GM18502 (cell line): ENCODE data around the gene HMGCL.
"Not testable (repeated sequence)": the region's sequence is repeated elsewhere in the genome, so short reads cannot be mapped to it uniquely, and the experiment has no call there.

Experiments used
- ATAC-seq: cut with Tn5 transposase; IDR thresholded peaks from one replicate; pipeline ENCODE4 v1.9.1; 2021; ENCODE audit warnings: mild to moderate bottlenecking; ENCODE audit not compliant: unreplicated experiment, poor library complexity

HMGCL gene

DNA sequence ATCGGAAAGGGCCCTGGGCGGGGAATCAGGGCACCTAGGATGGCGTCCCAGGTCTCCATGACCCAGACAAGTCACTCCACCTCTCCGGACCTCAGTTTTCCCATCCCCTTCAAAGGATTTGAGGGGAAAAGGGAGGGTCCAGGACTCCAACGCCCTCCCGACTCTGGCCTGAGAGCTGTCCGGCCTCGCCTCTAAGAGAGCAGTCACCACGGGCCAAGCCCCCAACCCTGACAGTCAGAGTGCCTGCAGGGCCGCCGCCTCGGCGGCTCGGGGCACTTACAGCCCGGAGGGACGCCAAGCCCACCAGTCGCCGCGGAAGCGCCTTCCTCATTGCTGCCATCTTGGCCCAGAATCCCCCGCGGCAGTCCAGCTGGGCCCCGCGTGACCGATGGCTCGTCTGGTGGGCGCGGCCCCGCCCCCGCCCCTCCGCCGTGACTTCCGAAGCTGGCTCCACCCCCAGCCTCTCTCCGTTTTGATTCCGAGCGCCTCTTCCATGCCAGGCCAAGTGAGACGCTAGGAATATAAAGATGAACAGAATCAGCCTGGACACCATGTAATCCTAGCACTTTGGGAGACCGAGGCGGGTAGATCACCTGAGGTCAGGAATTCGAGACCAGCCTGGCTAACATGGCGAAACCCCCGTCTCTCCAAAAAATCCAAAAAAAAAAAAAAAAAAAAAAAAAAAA lies at the start of gene HMGCL:
Gene HMGCL (minus strand): TSS at position 354 of the 686 bp plus-strand sequence. CDS start 14 bp downstream, at position 340.
- peak; percentile 79 for ATAC-seq

- no peak for ATAC-seq
These were observed 47.2 kb upstream of the HMGCL start for GRCh38 chr1:23872421-23872820.

DNA sequence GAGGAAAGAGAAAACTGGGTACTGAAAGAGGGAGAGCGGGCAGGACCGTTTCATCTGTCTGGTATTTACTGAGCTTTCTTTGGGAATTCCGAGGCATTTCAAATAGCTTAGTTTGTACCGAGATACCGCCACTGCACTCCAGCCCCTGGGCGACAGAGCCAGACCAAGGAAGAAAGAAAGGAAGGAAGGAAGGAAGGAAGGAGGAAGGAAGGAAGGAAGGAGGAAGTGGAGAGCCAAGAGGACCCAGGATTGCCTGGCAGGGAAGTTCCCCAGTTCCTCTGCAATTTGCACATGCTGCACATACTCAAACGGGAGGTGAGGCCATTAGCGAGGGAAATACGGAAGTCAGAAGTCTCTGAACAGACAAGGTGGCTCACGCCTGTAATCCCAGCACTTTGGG lies 43.8 kb upstream of the HMGCL start:
- no peak for ATAC-seq

GRCh38 chr1:23868557-23869016 lies 43.4 kb upstream of the HMGCL start:
- no peak for ATAC-seq

GRCh38 chr1:23867895-23868556 lies 42.8 kb upstream of the HMGCL start, which contains the start of gene FUCA1:
FUCA1 (minus strand) TSS chr1:23868290; CDS start chr1:23868286, 4 bp downstream.
- peak; percentile 89 for ATAC-seq

- no peak for ATAC-seq
These were observed 42.3 kb upstream of the HMGCL start for GRCh38 chr1:23867542-23867894.

GRCh38 chr1:23865543-23865930 lies 40.3 kb upstream of the HMGCL start:
- ATAC-seq, result no peak

DNA sequence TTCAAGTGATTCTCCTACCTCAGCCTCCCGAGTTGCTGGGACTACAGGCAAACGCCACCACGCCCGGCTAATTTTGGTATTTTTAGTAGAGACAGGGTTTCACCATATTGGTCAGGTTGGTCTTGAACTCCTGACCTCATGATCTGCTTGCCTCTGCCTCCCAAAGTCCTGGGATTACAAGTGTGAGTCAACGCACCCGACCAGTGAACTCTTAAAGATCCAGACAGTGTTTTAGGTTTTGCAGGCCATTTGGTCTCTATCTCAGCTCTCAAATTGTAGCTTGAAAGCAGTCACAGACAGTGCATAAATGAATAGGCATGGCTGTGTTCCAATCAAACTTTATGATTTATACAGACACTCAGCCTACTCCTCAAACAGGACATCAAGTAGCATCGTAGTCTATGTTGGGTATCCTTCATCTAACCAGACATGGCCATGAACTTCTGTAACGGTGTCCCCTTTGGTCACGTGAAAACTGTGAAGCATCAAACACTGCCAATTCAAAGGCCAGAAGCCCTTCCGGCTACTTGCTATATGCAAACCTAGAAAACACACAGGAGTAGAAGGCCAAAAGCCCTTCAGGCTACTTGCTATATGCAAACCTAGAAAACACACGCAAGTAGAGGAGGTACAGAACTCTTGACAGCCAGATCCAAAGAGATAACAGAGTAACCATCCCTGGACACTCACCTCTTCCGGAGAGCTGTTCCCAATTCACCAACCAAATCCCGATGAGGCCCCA lies 39.7 kb upstream of the HMGCL start:
- ATAC-seq, result no peak

GRCh38 chr1:23862640-23863039 lies 37.4 kb upstream of the HMGCL start:
- no peak for ATAC-seq

DNA sequence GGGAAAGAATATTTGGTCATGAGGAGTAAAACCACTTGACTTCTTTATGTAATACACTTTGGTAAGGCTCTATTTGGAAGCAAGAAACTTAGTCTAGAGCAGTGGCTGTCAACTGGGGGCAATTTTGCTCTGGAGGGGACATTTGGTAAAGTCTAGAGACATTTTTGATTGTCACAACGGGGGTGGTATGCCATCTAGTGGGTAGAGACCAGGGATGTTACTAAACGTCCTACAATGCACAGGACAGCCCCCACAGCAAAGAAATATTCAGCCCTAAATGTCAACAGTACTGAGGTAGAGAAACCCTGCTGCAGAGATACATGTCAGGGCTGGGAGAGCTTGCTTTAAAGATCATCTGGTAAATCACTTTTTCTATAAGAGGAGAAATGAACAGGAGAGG lies 29.3 kb upstream of the HMGCL start:
- no peak for ATAC-seq

DNA sequence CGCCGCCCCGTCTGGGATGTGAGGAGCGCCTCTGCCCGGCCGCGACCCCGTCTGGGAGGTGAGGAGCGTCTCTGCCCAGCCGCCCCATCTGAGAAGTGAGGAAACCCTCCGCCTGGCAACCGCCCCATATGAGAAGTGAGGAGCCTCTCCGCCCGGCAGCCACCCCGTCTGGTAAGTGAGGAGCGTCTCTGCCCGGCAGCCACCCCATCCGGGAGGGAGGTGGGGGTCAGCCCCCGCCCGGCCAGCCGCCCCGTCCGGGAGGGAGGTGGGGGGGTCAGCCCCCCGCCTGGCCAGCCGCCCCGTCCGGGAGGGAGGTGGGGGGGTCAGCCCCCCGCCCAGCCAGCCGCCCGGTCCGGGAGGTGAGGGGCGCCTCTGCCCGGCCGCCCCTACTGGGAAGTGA lies 27.9 kb upstream of the HMGCL start:
- ATAC-seq, result not testable (repeated sequence)

DNA sequence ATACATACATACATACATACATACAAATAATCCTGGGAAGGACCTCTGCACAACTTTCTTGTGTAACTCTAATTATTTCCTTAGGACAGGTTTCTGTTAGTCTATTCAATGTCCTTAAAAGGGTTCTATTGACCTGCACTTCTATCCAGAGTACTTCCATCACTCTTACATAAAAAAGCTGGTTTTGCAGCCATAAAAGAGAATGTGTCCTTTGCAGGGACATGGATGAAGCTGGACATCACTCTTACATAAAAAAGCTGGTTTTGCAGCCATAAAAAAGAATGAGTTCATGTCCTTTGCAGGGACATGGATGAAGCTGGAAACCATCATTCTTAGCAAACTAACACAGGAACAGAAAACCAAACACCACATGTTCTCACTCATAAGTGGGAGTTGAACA lies 26.2 kb upstream of the HMGCL start:
- not testable (repeated sequence) for ATAC-seq

- no peak for ATAC-seq
These were observed 23.7 kb upstream of the HMGCL start for GRCh38 chr1:23848673-23849616.

DNA sequence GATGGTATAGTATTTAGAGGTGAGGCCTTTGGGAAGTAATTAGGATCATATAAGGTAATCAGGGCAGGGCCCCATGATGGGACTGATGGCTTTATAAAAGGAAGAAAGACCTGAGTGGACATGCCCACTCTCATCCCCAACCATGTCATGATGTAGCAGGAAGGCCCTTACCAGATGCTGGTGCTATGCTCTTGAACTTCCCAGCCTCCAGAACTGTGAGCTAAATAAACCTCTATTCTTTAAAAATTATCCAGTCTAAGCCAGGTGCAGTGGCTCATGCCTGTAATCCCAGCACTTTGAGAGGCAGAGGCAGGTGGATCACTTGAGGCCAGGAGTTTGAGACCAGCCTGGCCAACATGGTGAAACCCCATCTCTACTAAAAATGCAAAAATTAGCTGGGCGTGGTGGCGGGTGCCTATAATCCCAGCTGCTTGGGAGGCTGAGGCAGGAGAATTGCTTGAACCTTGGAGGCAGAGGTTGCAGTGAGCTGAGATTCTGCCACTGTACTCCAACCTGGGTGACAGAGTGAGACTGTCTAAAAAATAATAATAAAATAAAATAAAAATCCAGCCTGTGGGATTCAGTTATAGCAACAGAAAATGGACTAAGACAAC lies 22.4 kb upstream of the HMGCL start:
- ATAC-seq, result not testable (repeated sequence)

GRCh38 chr1:23845163-23845562 lies 19.9 kb upstream of the HMGCL start:
- ATAC-seq, result no peak

DNA sequence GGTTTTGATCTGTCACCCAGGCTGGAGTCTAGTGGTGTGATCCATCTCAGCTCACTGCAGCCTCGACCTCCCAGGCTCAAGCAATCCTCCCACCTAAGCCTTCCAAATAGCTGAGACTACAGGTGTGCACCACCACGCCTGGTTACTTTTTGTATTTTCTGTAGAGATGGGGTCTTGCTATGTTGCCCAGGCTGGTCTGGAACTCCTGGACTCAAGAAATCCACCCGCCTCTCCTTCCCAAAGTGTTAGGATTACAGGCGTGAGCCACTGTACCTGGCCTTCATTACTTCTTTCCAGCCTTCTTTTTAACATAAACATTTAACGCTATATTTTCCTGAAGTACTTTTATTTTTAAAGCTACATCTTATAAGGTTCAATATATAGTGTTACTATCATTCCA lies 18.4 kb upstream of the HMGCL start:
- no peak for ATAC-seq

- ATAC-seq, result peak; percentile 46
These were observed 13.2 kb upstream of the HMGCL start for GRCh38 chr1:23838401-23838866.

- no peak for ATAC-seq
These were observed 12.7 kb upstream of the HMGCL start for GRCh38 chr1:23837908-23838307.

GRCh38 chr1:23836037-23836436 lies 10.8 kb upstream of the HMGCL start:
- ATAC-seq, result no peak

GRCh38 chr1:23834156-23834555 lies 8.9 kb upstream of the HMGCL start:
- ATAC-seq, result not testable (repeated sequence)
